ENCODE data around the gene HCRTR1.

- TF ChIP-seq, protein P1, sequence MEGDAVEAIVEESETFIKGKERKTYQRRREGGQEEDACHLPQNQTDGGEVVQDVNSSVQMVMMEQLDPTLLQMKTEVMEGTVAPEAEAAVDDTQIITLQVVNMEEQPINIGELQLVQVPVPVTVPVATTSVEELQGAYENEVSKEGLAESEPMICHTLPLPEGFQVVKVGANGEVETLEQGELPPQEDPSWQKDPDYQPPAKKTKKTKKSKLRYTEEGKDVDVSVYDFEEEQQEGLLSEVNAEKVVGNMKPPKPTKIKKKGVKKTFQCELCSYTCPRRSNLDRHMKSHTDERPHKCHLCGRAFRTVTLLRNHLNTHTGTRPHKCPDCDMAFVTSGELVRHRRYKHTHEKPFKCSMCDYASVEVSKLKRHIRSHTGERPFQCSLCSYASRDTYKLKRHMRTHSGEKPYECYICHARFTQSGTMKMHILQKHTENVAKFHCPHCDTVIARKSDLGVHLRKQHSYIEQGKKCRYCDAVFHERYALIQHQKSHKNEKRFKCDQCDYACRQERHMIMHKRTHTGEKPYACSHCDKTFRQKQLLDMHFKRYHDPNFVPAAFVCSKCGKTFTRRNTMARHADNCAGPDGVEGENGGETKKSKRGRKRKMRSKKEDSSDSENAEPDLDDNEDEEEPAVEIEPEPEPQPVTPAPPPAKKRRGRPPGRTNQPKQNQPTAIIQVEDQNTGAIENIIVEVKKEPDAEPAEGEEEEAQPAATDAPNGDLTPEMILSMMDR (IDR thresholded peaks at IDR 0.05) = no peak
- TF ChIP-seq POLR2A (IDR thresholded peaks at IDR 0.05) = no peak
Observed at GRCh38 chr1:31624731-31625514, 7.4 kb downstream of the HCRTR1 start.

All from body of pancreas (tissue), 4 donors.